DND-41 (cell line): ENCODE results near the gene CREM.

Experiments used
- CTCF ChIP-seq: IDR thresholded peaks from 2 replicates; pipeline ENCODE4 v1.5.1; 2012; ENCODE audit warnings: borderline replicate concordance, low read length, moderate library complexity, mild to moderate bottlenecking; ENCODE audit not compliant: poor library complexity, severe bottlenecking; ENCODE audit errors: extremely low read depth
- EZH2 ChIP-seq: IDR thresholded peaks from 3 replicates; pipeline ENCODE4 v1.6.1; 2012; ENCODE audit warnings: borderline replicate concordance, low read depth, mild to moderate bottlenecking, moderate library complexity, low read length, inconsistent platforms; ENCODE audit not compliant: severe bottlenecking

- no peak for TF ChIP-seq CTCF
- TF ChIP-seq EZH2, result no peak
Observed at GRCh38 chr10:35217455-35217854, 90.8 kb downstream of the CREM start.
